ENCODE results near the gene RALA.

RALA gene

DNA sequence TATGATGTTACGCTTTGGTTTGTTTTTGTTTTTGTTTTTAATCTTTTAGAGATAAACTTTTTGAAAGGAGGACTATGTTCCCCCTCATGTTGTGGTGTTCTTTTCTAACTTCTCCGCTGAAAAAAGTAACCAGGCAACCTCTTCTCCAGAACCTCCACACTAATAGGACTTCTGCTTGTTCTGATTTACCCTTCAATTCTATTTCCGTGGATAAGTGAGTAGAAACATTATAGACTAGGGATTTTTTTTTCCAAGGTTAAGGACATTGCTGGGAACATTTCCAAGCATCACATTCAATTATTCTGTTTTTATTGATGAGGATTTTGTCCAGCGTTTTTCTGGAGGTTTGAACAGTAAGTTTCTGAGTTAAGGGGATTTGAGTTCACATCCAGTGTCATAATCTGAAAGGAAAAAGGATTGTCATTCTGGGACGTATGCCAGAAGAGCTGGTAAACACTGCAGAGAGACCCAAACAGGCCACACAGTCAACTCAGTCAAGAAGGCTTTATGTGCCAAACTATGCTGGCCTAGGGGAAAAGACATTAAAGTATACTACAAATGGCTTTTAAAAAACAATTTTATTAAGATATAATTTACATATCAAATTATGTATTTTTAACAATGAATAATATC is 28.3 kb upstream of the RALA start:
- Histone ChIP-seq H3K4me3 (ENCODE audit: low read length) (no peak overlapping the region), H3K9ac (ENCODE audit: low read depth, low read length) (no peak overlapping the region), H3K27me3 (ENCODE audit: insufficient read depth, low read length) (no peaks in the 10 kb centered on the region), H3K9me3 (ENCODE audit: insufficient read depth, low read depth, low read length) (no peaks in the 10 kb centered on the region), H3K27ac (ENCODE audit: low read length) (no peak overlapping the region), H3K36me3 (ENCODE audit: insufficient read depth, low read depth, low read length) (no peaks in the 10 kb centered on the region), H3K4me1 (ENCODE audit: insufficient read depth, low read length) (peaks cover 2% of the 10 kb centered on the region; the same call in 1 of the 2 replicates)

DNA sequence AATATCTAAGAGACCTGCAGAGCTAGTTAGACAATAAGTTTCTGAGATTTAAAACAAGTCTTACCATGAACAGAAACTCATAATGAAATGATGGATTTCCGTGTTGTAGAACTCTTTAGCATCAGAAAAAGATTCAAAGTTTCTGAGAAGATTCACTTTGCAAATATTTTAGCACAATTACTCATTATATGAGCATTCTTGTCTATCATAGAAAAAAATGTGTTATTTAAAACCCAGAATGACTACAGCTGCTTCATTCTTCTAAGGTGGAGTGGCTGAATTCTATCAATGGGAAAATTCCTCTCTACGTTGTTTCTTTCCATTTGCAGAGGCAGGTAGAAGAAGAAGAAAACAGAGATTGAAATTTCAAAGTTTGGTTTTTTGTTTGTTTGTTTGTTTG is 21.0 kb upstream of the RALA start:
- Histone ChIP-seq H3K9ac (ENCODE audit: low read depth, low read length) (no peak overlapping the region), H3K27ac (ENCODE audit: low read length) (no peak overlapping the region), H3K4me3 (ENCODE audit: low read length) (no peak overlapping the region), H3K4me1 (ENCODE audit: insufficient read depth, low read length) (no peaks in the 10 kb centered on the region), H3K9me3 (ENCODE audit: insufficient read depth, low read depth, low read length) (no peaks in the 10 kb centered on the region), H3K36me3 (ENCODE audit: insufficient read depth, low read depth, low read length) (no peaks in the 10 kb centered on the region), H3K27me3 (ENCODE audit: insufficient read depth, low read length) (no peaks in the 10 kb centered on the region)

DNA sequence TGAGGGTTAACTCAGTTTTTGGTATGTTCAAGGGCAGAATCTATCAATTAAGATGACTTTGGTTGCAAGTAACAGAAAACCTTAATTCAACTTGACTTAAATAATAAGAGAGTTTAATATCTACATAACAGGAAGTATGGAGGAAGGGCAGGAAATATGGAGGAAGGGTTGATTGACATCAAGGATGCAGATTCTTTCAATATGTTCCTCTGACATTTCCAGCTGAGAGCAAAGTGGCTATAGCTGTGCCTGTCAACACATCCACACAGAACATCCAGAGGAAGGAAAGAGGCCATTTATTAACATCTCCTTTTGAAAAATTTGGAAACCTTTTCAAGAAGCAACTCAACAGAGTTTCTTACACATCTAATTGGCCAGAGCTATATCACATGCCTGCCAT is 19.4 kb upstream of the RALA start:
- H3K4me1 ChIP-seq (ENCODE audit: insufficient read depth, low read length): no peaks in the 10 kb centered on the region
- no peaks in the 10 kb centered on the region for H3K36me3 ChIP-seq (ENCODE audit: insufficient read depth, low read depth, low read length)
- no peak overlapping the region for H3K9ac ChIP-seq (ENCODE audit: low read depth, low read length)
- no peak overlapping the region for H3K4me3 ChIP-seq (ENCODE audit: low read length)
- H3K9me3 ChIP-seq (ENCODE audit: insufficient read depth, low read depth, low read length): no peaks in the 10 kb centered on the region
- H3K27me3 ChIP-seq (ENCODE audit: insufficient read depth, low read length): peaks cover 9% of the 10 kb centered on the region
- H3K27ac ChIP-seq (ENCODE audit: low read length): no peak overlapping the region

DNA sequence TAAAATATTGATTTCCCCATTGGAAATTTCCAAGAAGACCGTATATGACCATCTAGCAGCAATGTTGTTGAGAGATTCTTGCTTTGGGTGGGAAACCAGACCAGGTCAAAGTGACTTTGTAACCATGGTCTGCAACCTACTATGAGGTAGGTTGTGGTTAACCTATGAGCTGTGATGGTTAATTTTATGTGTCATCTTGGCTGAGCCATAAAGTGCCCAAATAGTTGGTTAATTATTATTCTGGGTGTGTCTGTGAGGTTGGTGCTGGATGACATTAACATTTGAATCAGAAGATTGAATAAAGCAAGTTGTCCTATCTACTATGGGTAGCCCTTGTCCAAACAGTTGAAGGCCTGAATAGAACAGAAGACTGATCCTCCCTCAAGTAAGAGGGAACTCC is 18.3 kb upstream of the RALA start:
- Histone ChIP-seq H3K9ac (ENCODE audit: low read depth, low read length) (no peak overlapping the region), H3K36me3 (ENCODE audit: insufficient read depth, low read depth, low read length) (no peaks in the 10 kb centered on the region), H3K27me3 (ENCODE audit: insufficient read depth, low read length) (peaks cover 21% of the 10 kb centered on the region), H3K27ac (ENCODE audit: low read length) (no peak overlapping the region), H3K9me3 (ENCODE audit: insufficient read depth, low read depth, low read length) (no peaks in the 10 kb centered on the region), H3K4me3 (ENCODE audit: low read length) (no peak overlapping the region), H3K4me1 (ENCODE audit: insufficient read depth, low read length) (no peaks in the 10 kb centered on the region)

DNA sequence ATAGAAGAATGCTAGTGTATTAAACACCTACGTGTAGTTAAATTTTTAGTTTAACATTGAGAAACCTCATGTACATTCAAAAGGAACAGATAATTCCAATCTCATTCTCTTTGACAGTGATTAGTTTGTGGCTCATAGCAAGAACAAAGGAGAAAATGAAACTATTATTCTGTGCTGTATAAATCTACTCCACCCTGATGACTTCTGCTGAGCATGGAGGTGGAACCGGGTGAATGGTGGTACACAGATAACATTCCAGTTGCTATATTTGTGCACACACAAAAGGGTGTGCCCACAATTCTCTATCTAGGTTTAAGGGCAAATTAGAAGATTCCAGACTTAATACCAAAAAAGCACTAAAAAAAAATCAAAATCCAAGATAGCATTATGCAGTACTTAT is 17.0 kb upstream of the RALA start:
- Histone ChIP-seq H3K4me1 (ENCODE audit: insufficient read depth, low read length) (no peaks in the 10 kb centered on the region), H3K27me3 (ENCODE audit: insufficient read depth, low read length) (peaks cover 27% of the 10 kb centered on the region), H3K4me3 (ENCODE audit: low read length) (no peak overlapping the region), H3K9ac (ENCODE audit: low read depth, low read length) (no peak overlapping the region), H3K36me3 (ENCODE audit: insufficient read depth, low read depth, low read length) (no peaks in the 10 kb centered on the region), H3K9me3 (ENCODE audit: insufficient read depth, low read depth, low read length) (no peaks in the 10 kb centered on the region), H3K27ac (ENCODE audit: low read length) (no peak overlapping the region)

DNA sequence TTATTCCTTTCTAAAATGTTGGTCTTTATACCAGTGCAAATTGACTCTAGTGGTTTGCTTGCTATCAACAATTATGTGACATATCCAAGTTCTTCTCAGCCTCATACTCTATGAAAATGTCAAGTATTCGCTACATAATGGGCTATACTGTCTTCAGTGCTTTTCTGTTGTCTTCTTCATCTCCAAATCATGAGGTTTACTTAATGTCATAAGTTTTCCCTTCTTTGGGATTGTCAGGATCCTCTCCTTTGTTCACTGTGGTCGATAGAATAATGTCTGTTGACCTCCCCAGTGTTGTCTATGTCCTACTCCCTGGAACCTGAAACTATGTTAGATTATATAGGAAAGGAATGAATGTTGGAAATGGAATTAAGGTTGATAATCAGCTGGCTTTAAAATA is 16.4 kb upstream of the RALA start:
- H3K27me3 ChIP-seq (ENCODE audit: insufficient read depth, low read length): peaks cover 27% of the 10 kb centered on the region

DNA sequence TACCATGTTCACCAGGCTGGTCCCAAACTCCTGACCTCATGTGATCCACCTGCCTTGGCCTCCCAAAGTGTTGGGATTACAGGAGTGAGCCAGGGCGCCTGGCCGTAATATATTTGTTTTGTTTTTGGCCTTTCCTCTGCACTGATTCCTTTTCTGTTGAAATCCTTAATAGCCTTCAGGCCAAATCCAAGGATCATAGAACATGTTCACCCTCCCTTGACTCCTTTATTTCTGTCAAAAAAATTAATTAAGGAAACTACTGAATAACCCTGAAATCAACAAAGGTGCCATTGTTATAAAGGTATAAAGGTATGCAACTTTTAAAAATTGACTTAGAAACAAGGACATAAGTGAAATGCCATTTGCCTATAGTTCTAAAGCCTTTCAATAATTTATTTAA is 15.5 kb upstream of the RALA start:
- Histone ChIP-seq H3K36me3 (ENCODE audit: insufficient read depth, low read depth, low read length) (no peaks in the 10 kb centered on the region), H3K9ac (ENCODE audit: low read depth, low read length) (no peak overlapping the region), H3K4me3 (ENCODE audit: low read length) (no peak overlapping the region), H3K27ac (ENCODE audit: low read length) (no peak overlapping the region), H3K27me3 (ENCODE audit: insufficient read depth, low read length) (peaks cover 27% of the 10 kb centered on the region), H3K9me3 (ENCODE audit: insufficient read depth, low read depth, low read length) (no peaks in the 10 kb centered on the region), H3K4me1 (ENCODE audit: insufficient read depth, low read length) (no peaks in the 10 kb centered on the region)

More for the DNA sequence above, 16.4 kb upstream of the RALA start:
- Histone ChIP-seq H3K9ac (ENCODE audit: low read depth, low read length) (no peak overlapping the region), H3K36me3 (ENCODE audit: insufficient read depth, low read depth, low read length) (no peaks in the 10 kb centered on the region), H3K4me3 (ENCODE audit: low read length) (no peak overlapping the region), H3K4me1 (ENCODE audit: insufficient read depth, low read length) (no peaks in the 10 kb centered on the region), H3K9me3 (ENCODE audit: insufficient read depth, low read depth, low read length) (no peaks in the 10 kb centered on the region), H3K27ac (ENCODE audit: low read length) (no peak overlapping the region)

DNA sequence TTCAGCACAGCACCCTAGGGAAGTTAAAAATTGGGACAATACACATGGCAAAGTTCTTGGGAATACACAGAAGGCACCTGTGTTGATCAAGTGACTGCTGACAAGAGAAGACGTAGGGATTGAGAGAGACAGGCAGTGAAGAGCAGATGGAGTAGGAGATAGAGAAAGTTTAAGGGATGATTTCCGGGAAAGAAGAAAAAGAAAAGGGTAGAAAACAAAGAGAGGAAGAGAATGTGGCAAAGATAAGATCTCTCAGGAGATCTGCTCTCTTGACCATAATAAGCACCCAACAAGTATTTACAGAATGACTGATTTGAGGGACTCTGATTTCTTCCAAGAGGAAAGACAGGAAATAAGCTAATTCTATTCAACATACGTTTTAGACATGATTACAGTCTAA is 15.1 kb upstream of the RALA start:
- H3K4me1 ChIP-seq (ENCODE audit: insufficient read depth, low read length): no peaks in the 10 kb centered on the region
- no peak overlapping the region for H3K4me3 ChIP-seq (ENCODE audit: low read length)
- H3K36me3 ChIP-seq (ENCODE audit: insufficient read depth, low read depth, low read length): no peaks in the 10 kb centered on the region
- no peak overlapping the region for H3K9ac ChIP-seq (ENCODE audit: low read depth, low read length)
- no peaks in the 10 kb centered on the region for H3K9me3 ChIP-seq (ENCODE audit: insufficient read depth, low read depth, low read length)
- no peak overlapping the region for H3K27ac ChIP-seq (ENCODE audit: low read length)
- peaks cover 27% of the 10 kb centered on the region for H3K27me3 ChIP-seq (ENCODE audit: insufficient read depth, low read length)

DNA sequence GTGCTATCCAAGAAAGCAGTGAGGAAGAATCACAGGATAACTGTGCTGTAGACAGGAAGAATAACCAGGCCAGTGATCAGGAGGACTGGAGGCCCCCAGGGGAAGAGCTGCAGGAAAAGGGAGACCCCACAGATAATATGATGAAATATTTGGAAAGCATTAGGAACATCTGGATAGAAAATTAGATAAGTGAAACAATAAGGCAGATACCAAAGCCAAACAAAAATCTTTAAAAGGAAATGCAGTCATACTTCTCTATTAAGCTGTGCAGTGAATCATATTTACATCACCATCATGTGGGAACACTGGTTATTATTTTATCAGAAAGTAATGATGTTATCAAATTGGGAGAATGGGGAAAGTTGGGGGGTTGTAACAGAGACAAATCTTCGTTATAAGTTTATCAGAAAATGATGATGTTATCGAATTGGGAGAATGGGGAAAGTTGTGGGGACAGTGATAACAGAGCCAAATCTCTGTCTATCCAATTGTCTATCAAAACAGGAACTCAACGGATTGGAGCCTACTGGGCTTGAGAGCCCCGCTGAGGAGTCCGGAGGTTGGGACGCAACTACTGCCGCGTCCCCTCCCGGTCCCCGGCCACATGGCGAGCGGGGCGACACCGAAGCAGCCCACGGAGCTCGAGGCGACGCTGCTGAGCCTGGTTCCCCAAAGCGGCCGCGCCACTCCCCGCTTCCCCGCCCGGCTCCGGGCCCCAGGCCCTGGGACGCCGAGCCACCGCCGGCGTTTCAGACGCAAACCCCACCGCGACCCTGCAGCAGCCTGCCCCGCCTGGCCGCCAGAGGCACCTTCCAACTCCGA is 14.0 kb upstream of the RALA start:
- no peaks in the 10 kb centered on the region for H3K4me1 ChIP-seq (ENCODE audit: insufficient read depth, low read length)
- peak overlapping the region; percentile 45; the same call in 1 of the 2 replicates for H3K4me3 ChIP-seq (ENCODE audit: low read length)
- H3K9ac ChIP-seq (ENCODE audit: low read depth, low read length): peak overlapping the region; percentile 9; the same call in 1 of the 2 replicates

DNA sequence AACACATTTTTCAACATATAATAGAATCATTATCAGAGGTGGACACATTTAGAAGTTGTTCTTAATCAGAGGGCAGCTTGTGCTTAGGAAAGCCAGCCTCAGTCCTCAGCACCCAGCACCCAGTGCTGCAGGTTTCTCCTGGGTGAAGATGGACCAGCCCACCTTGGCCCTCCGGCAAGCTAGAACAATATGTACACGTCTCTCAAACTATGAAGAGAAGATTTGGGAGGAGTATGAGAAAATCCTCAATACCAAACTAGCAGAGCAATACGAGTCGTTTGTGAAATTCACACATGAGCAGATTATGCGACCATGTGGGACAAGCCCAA is 13.5 kb upstream of the RALA start:
- Histone ChIP-seq H3K27me3 (ENCODE audit: insufficient read depth, low read length) (peaks cover 27% of the 10 kb centered on the region), H3K9ac (ENCODE audit: low read depth, low read length) (peak overlapping the region; percentile 9; the same call in 1 of the 2 replicates), H3K27ac (ENCODE audit: low read length) (no peak overlapping the region), H3K36me3 (ENCODE audit: insufficient read depth, low read depth, low read length) (no peaks in the 10 kb centered on the region), H3K4me3 (ENCODE audit: low read length) (peak overlapping the region; percentile 45; the same call in 1 of the 2 replicates), H3K4me1 (ENCODE audit: insufficient read depth, low read length) (no peaks in the 10 kb centered on the region), H3K9me3 (ENCODE audit: insufficient read depth, low read depth, low read length) (no peaks in the 10 kb centered on the region)

More for the DNA sequence above, 14.0 kb upstream of the RALA start:
- Histone ChIP-seq H3K9me3 (ENCODE audit: insufficient read depth, low read depth, low read length) (no peaks in the 10 kb centered on the region), H3K36me3 (ENCODE audit: insufficient read depth, low read depth, low read length) (no peaks in the 10 kb centered on the region), H3K27me3 (ENCODE audit: insufficient read depth, low read length) (peaks cover 27% of the 10 kb centered on the region), H3K27ac (ENCODE audit: low read length) (no peak overlapping the region)

DNA sequence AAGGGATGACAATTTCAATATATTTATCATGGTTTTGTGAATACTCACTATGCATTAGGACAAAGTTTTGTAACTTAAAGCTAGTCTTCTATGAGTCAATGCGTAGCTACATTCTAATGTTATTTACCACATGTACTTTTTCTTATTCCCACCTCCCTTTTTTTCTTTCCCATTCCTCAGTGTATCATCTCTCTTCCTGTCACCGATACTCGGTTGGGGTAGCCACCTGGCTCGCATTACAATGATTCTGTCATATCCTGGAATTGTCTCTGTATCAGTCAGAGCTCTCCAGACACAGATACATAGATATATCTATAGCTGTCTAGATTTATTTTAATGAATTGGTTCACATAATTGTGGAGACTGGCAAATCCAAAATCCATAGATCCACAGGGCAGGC is 9.8 kb upstream of the RALA start:
- no peak overlapping the region for H3K4me3 ChIP-seq (ENCODE audit: low read length)
- H3K27me3 ChIP-seq (ENCODE audit: insufficient read depth, low read length): peaks cover 21% of the 10 kb centered on the region
- no peaks in the 10 kb centered on the region for H3K4me1 ChIP-seq (ENCODE audit: insufficient read depth, low read length)
- H3K36me3 ChIP-seq (ENCODE audit: insufficient read depth, low read depth, low read length): no peaks in the 10 kb centered on the region
- no peaks in the 10 kb centered on the region for H3K9me3 ChIP-seq (ENCODE audit: insufficient read depth, low read depth, low read length)
- H3K27ac ChIP-seq (ENCODE audit: low read length): no peak overlapping the region
- H3K9ac ChIP-seq (ENCODE audit: low read depth, low read length): no peak overlapping the region

DNA sequence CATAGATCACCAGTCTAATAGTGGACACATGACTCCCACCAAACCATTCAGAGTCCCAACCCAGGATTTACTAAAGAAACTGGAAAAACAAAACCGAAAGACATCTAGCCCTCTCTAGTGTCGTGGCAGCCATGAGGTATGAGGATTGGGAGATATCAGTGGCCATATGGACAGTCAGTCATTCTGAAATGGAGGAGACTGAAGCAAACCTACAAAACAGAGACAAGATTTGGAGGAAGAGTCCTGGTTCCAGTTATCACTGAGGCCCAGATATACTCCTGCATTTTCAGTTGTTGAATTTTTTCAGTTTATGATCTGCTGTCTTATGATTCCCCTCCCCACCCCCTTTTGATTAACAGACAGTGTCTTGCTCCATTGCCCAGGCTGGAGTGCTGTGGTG is 9.1 kb upstream of the RALA start:
- Histone ChIP-seq H3K9ac (ENCODE audit: low read depth, low read length) (no peak overlapping the region), H3K4me3 (ENCODE audit: low read length) (no peak overlapping the region), H3K9me3 (ENCODE audit: insufficient read depth, low read depth, low read length) (no peaks in the 10 kb centered on the region)

More for the DNA sequence above, 9.1 kb upstream of the RALA start:
- Histone ChIP-seq H3K27ac (ENCODE audit: low read length) (no peak overlapping the region), H3K36me3 (ENCODE audit: insufficient read depth, low read depth, low read length) (no peaks in the 10 kb centered on the region), H3K4me1 (ENCODE audit: insufficient read depth, low read length) (no peaks in the 10 kb centered on the region), H3K27me3 (ENCODE audit: insufficient read depth, low read length) (peaks cover 14% of the 10 kb centered on the region)

Measured in iPS-20b (cell line).